GM12892 (cell line): Measurements from ENCODE around the gene EPHA6.

Experiments used
- POLR2A ChIP-seq: IDR thresholded peaks from 2 replicates; pipeline ENCODE4 v1.6.1; 2011; ENCODE audit warnings: low read depth, low read length, control low read depth
- POLR2AphosphoS5 ChIP-seq: IDR thresholded peaks from 2 replicates; pipeline ENCODE4 v1.6.1; 2011; ENCODE audit warnings: low read depth, low read length, control low read depth
- TAF1 ChIP-seq: IDR thresholded peaks from 2 replicates; pipeline ENCODE4 v1.6.1; 2011; ENCODE audit warnings: low read depth, mild to moderate bottlenecking, control low read depth, low read length, borderline replicate concordance

DNA sequence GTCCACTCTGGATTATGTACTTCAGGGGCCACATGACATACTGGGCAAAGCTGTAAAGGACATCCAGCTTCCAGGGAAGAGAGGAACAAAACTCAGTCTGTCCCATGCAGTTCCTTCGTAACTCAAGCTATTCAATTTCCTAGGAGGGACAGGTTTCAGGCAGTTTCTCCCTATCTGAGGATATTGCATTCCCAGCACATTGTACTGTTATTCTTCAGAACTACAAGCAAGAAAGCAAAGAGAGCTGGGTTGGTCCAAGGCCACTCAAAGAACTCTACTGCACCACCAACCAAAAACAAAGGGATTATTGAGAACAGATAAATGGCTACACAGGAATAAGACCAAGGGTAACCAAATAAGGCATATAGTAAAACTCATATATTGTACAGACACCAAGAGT, 832.5 kb downstream of the EPHA6 start:
- no peak for TF ChIP-seq TAF1
- no peak for TF ChIP-seq POLR2AphosphoS5
- TF ChIP-seq POLR2A, result no peak
